Inferior parietal cortex (tissue), 1 donor: ENCODE results near the gene PYDC2.
"Not testable (repeated sequence)": the region's sequence is repeated elsewhere in the genome, so short reads cannot be mapped to it uniquely, and the experiment has no call there.

Experiments
- DNase-seq: peaks from one replicate; pipeline ENCODE4 v3.0.0-alpha.2; 2016; ENCODE audit errors: extremely low spot score

PYDC2 gene

GRCh38 chr3:191470080-191470479 is 9.1 kb downstream of the PYDC2 start:
- DNase-seq = no peak

GRCh38 chr3:191470545-191470944 is 9.6 kb downstream of the PYDC2 start:
- no peak for DNase-seq

GRCh38 chr3:191473661-191474198 is 12.8 kb downstream of the PYDC2 start:
- DNase-seq = no peak

- no peak for DNase-seq
Observed at GRCh38 chr3:191476066-191476772, 15.3 kb downstream of the PYDC2 start.

- DNase-seq = not testable (repeated sequence)
Observed at GRCh38 chr3:191483994-191484393, 23.0 kb downstream of the PYDC2 start.

GRCh38 chr3:191484461-191484860 is 23.5 kb downstream of the PYDC2 start:
- no peak for DNase-seq

GRCh38 chr3:191492601-191493000 is 31.6 kb downstream of the PYDC2 start:
- no peak for DNase-seq

GRCh38 chr3:191493336-191493735 is 32.4 kb downstream of the PYDC2 start:
- no peak for DNase-seq

- peak; percentile 47 for DNase-seq
Observed at GRCh38 chr3:191499307-191500080, 38.5 kb downstream of the PYDC2 start.

- DNase-seq = no peak
Observed at GRCh38 chr3:191500892-191501291, 39.9 kb downstream of the PYDC2 start.

GRCh38 chr3:191502583-191502982 is 41.6 kb downstream of the PYDC2 start:
- DNase-seq = no peak

- no peak for DNase-seq
Observed at GRCh38 chr3:191509078-191509477, 48.1 kb downstream of the PYDC2 start.
